H9 (cell line): ENCODE results near the gene ITSN2. TPM values are rescaled to one million over a fixed set of nuclear protein-coding genes. Genes with fewer than 3 reads are reported as not detected.

Source experiments
- DNase-seq: peaks from one replicate; pipeline ENCODE4 v3.0.0-alpha.2; 2017
- H2AFZ ChIP-seq: one replicate; pipeline ENCODE4 v1.6.1; 2013; ENCODE audit warnings: mild to moderate bottlenecking, low read length, control low read depth, moderate library complexity
- H2AK5ac ChIP-seq: 2 replicates; pipeline ENCODE4 v1.6.1; 2013; ENCODE audit warnings: low read length, control low read depth, mixed read lengths; ENCODE audit not compliant: insufficient read length
- H2BK120ac ChIP-seq: one replicate; pipeline ENCODE4 v1.6.1; 2013; ENCODE audit warnings: low read depth, mild to moderate bottlenecking, low read length, control low read depth, inconsistent platforms; ENCODE audit not compliant: poor library complexity, severe bottlenecking
- H2BK12ac ChIP-seq: 2 replicates; pipeline ENCODE4 v1.6.1; 2013; ENCODE audit warnings: low read length, control low read depth, mixed read lengths, low read depth; ENCODE audit not compliant: insufficient read length
- H2BK15ac ChIP-seq: 2 replicates; pipeline ENCODE4 v1.6.1; 2013; ENCODE audit warnings: low read depth, low read length, control low read depth
- H2BK20ac ChIP-seq: one replicate; pipeline ENCODE4 v1.6.1; 2013; ENCODE audit warnings: low read depth, mild to moderate bottlenecking, low read length, control low read depth, inconsistent platforms; ENCODE audit not compliant: poor library complexity, severe bottlenecking
- H2BK5ac ChIP-seq: 2 replicates; pipeline ENCODE4 v1.6.1; 2013; ENCODE audit warnings: low read length, control low read depth, mixed read lengths; ENCODE audit not compliant: insufficient read length
- H3K14ac ChIP-seq: 2 replicates; pipeline ENCODE4 v1.6.1; 2013; ENCODE audit warnings: low read length, control low read depth; ENCODE audit not compliant: insufficient read depth
- H3K18ac ChIP-seq: 2 replicates; pipeline ENCODE4 v1.6.1; 2013; ENCODE audit warnings: low read depth, mild to moderate bottlenecking, mixed read lengths, low read length, control low read depth; ENCODE audit not compliant: insufficient read length
- H3K23ac ChIP-seq: 2 replicates; pipeline ENCODE4 v1.6.1; 2013; ENCODE audit warnings: low read length, control low read depth, mixed read lengths, low read depth; ENCODE audit not compliant: insufficient read length
- H3K23me2 ChIP-seq: 2 replicates; pipeline ENCODE4 v1.6.1; 2013; ENCODE audit warnings: low read depth, mild to moderate bottlenecking, mixed read lengths, low read length, control low read depth; ENCODE audit not compliant: insufficient read length, poor library complexity, severe bottlenecking
- H3K27ac ChIP-seq: 2 replicates; pipeline ENCODE4 v1.5.1; 2013; ENCODE audit warnings: low read length, control low read depth, mixed read lengths, low read depth; ENCODE audit not compliant: insufficient read length
- H3K27me3 ChIP-seq: 2 replicates; pipeline ENCODE4 v1.6.1; 2013; ENCODE audit warnings: low read length, control low read depth, inconsistent platforms; ENCODE audit not compliant: insufficient read depth
- H3K4ac ChIP-seq: 2 replicates; pipeline ENCODE4 v1.6.1; 2013; ENCODE audit warnings: low read depth, mild to moderate bottlenecking, control low read depth, inconsistent platforms, low read length, moderate library complexity
- H3K4me1 ChIP-seq: 2 replicates; pipeline ENCODE4 v1.6.1; 2013; ENCODE audit warnings: low read length, control low read depth, inconsistent platforms; ENCODE audit not compliant: insufficient read depth
- H3K4me2 ChIP-seq: 2 replicates; pipeline ENCODE4 v1.6.1; 2013; ENCODE audit warnings: low read length, control low read depth, mixed read lengths; ENCODE audit not compliant: insufficient read length, insufficient read depth
- H3K56ac ChIP-seq: 2 replicates; pipeline ENCODE4 v1.6.1; 2013; ENCODE audit warnings: low read depth, mild to moderate bottlenecking, mixed read lengths, low read length, control low read depth; ENCODE audit not compliant: insufficient read length
- H3K79me1 ChIP-seq: 2 replicates; pipeline ENCODE4 v1.6.1; 2013; ENCODE audit warnings: low read depth, mild to moderate bottlenecking, moderate library complexity, low read length, control low read depth, inconsistent platforms; ENCODE audit not compliant: insufficient read depth, poor library complexity, severe bottlenecking
- H3K79me2 ChIP-seq: 2 replicates; pipeline ENCODE4 v1.6.1; 2013; ENCODE audit warnings: low read length, control low read depth, inconsistent platforms; ENCODE audit not compliant: insufficient read depth
- H3K9ac ChIP-seq: 2 replicates; pipeline ENCODE4 v1.6.1; 2013; ENCODE audit warnings: low read length, control low read depth, mixed read lengths; ENCODE audit not compliant: insufficient read length; ENCODE audit errors: extremely low read depth
- H3K9me3 ChIP-seq: one replicate; pipeline ENCODE4 v1.6.1; 2013; ENCODE audit warnings: low read depth, low read length, inconsistent platforms; ENCODE audit not compliant: control insufficient read depth
- H3T11ph ChIP-seq: one replicate; pipeline ENCODE4 v1.6.1; 2013; ENCODE audit warnings: mild to moderate bottlenecking, low read length, control low read depth, inconsistent platforms
- H4K20me1 ChIP-seq: one replicate; pipeline ENCODE4 v1.6.1; 2013; ENCODE audit not compliant: control insufficient read depth, insufficient read length, insufficient read depth
- H4K5ac ChIP-seq: 2 replicates; pipeline ENCODE4 v1.6.1; 2013; ENCODE audit warnings: low read depth, mild to moderate bottlenecking, mixed read lengths, low read length, control low read depth; ENCODE audit not compliant: insufficient read length
- H4K8ac ChIP-seq: replicated peaks from 2 replicates; pipeline ENCODE4 v1.6.1; 2013; ENCODE audit warnings: low read length, control low read depth, mixed read lengths, low read depth; ENCODE audit not compliant: insufficient read length
- H4K91ac ChIP-seq: 2 replicates; pipeline ENCODE4 v1.6.1; 2013; ENCODE audit warnings: low read depth, mild to moderate bottlenecking, moderate library complexity, mixed read lengths, low read length, control low read depth; ENCODE audit not compliant: insufficient read length
- H3K27ac Mint-ChIP-seq, 3 experiments: 2 replicates in 2 of 3; 3 replicates in 1 of 3; pipeline ENCODE4 v1.8.0; 2020 to 2021; ENCODE audit warnings: mixed read lengths in 3 of 3, mild to moderate bottlenecking in 1 of 3, moderate library complexity in 1 of 3
- H3K27me3 Mint-ChIP-seq: 2 replicates; pipeline ENCODE4 v1.8.0; 2021; ENCODE audit warnings: low read depth, mild to moderate bottlenecking, moderate library complexity, mixed read lengths
- H3K36me3 Mint-ChIP-seq, 3 experiments: 2 replicates in 2 of 3; 3 replicates in 1 of 3; pipeline ENCODE4 v1.8.0; 2020 to 2021; ENCODE audit warnings: low read depth in 3 of 3, mixed read lengths in 3 of 3; ENCODE audit not compliant: insufficient read depth in 1 of 3
- H3K4me1 Mint-ChIP-seq, 2 experiments: 2 replicates each; pipeline ENCODE4 v1.8.0; 2020; ENCODE audit warnings: mixed read lengths in 2 of 2
- H3K4me3 Mint-ChIP-seq, 2 experiments: 2 replicates in 1 of 2; 3 replicates in 1 of 2; pipeline ENCODE4 v1.8.0; 2020 to 2021; ENCODE audit warnings: mild to moderate bottlenecking in 2 of 2, mixed read lengths in 2 of 2, moderate library complexity in 1 of 2
- H3K9me3 Mint-ChIP-seq, 2 experiments: 2 replicates in 1 of 2; 3 replicates in 1 of 2; pipeline ENCODE4 v1.8.0; 2020; ENCODE audit warnings: mild to moderate bottlenecking in 2 of 2, mixed read lengths in 2 of 2, moderate library complexity in 1 of 2
- WGBS: extraction: QIAGEN DNeasy Blood & Tissue Kit; methylation state at CpG from one replicate; pipeline ENCODE4 v1.1.7; 2013; ENCODE audit warnings: missing lambda C conversion rate, low lambda C conversion rate, mixed read lengths; ENCODE audit not compliant: insufficient read length; ENCODE audit errors: extremely low coverage; 5-methylcytosine and 5-hydroxymethylcytosine counted together
- total RNA-seq: library from RNA; stranded (reverse); gene quantifications from 2 replicates; pipeline ENCODE4 v1.2.1, GENCODE V29; 2021
- TF ChIP-seq, protein P1 (sequence below): fragments of 200-600 bp; sonication (generic); conservative IDR thresholded peaks from 3 replicates; pipeline ENCODE4 v1.8.0; 2021; ENCODE audit warnings: antibody characterized with exemption, mild to moderate bottlenecking

Gene ITSN2
- total RNA-seq, 1 experiment from 2014 or later = 17.0 TPM

DNA sequence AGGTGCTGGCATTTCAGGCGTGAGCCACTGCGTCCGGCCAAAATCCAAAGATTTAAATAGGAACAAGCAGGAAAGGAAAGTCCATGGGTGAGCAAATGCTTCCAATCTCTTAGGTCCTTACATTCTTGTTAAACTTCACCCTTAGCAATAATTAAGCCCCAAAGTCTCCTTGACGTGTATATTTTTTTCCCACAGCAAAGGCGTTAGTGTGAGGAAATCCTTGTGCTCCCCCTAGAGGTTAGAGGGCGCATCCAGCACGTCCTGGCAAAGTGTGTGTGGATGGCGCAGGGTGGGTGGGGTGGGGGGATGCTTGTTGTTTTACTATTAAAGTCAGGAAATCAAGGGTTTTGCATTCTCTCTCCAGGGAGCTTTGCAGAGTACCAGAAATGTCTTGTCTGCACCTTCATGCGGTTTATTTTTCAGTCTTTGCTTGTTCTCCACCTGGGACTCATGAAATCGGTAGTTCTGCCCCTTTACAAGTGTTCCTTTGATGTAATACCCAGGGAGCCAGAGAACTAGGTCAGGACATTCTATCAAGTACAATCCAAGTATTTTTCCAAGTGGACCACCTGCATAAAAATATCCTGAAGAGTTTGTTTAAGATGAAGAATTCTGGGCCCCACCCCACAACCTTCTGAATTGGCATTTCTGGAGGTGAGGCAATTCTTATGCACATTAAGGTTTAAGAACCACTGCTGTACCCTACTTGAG lies 22.2 kb upstream of the ITSN2 start:
- Mint-ChIP-seq H3K36me3 (no peaks in the 10 kb centered on the region), H3K9me3 (no peaks in the 10 kb centered on the region), H3K27me3 (no peaks in the 10 kb centered on the region), H3K4me1 (peaks cover 3 to 5% of the 10 kb centered on the region in 2 experiments; a peak in 3 of 4 replicates), H3K4me3 (no peak overlapping the region), H3K27ac (no peak overlapping the region)
- Histone ChIP-seq H3K4me2 (no peak overlapping the region), H3K23ac (no peak overlapping the region), H3K9ac (no peak overlapping the region), H2BK15ac (no peak overlapping the region), H3T11ph (no peak overlapping the region), H4K20me1 (no peaks in the 10 kb centered on the region), H3K14ac (no peak overlapping the region), H3K4ac (no peak overlapping the region), H3K4me1 (no peaks in the 10 kb centered on the region), H3K27ac (no peak overlapping the region), H4K5ac (no peak overlapping the region), H3K27me3 (no peaks in the 10 kb centered on the region), H3K56ac (no peak overlapping the region), H3K23me2 (no peaks in the 10 kb centered on the region), H2BK120ac (no peak overlapping the region), H3K79me1 (no peaks in the 10 kb centered on the region), H3K79me2 (no peaks in the 10 kb centered on the region), H2AFZ (no peak overlapping the region), H4K91ac (no peak overlapping the region), H2BK12ac (no peak overlapping the region), H2AK5ac (no peak overlapping the region), H3K9me3 (no peaks in the 10 kb centered on the region), H4K8ac (no peak overlapping the region), H2BK5ac (no peak overlapping the region), H2BK20ac (no peak overlapping the region), H3K18ac (no peak overlapping the region)
- no CpG with 5 or more reads among the region's 10 CpGs for WGBS
- TF ChIP-seq, protein P1, sequence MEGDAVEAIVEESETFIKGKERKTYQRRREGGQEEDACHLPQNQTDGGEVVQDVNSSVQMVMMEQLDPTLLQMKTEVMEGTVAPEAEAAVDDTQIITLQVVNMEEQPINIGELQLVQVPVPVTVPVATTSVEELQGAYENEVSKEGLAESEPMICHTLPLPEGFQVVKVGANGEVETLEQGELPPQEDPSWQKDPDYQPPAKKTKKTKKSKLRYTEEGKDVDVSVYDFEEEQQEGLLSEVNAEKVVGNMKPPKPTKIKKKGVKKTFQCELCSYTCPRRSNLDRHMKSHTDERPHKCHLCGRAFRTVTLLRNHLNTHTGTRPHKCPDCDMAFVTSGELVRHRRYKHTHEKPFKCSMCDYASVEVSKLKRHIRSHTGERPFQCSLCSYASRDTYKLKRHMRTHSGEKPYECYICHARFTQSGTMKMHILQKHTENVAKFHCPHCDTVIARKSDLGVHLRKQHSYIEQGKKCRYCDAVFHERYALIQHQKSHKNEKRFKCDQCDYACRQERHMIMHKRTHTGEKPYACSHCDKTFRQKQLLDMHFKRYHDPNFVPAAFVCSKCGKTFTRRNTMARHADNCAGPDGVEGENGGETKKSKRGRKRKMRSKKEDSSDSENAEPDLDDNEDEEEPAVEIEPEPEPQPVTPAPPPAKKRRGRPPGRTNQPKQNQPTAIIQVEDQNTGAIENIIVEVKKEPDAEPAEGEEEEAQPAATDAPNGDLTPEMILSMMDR = peak; percentile 84
- peak; percentile 68 for DNase-seq
